Neural cell (in vitro differentiated cells): ENCODE results near the gene LMO4. TPM values are rescaled to one million over a fixed set of nuclear protein-coding genes. Genes with fewer than 3 reads are reported as not detected.

Source experiments
- H2AFZ ChIP-seq: fragments of 200-600, 300-800 bp; sonication (generic), shearing (Covaris generic); 2 replicates; pipeline ENCODE4 v1.6.0; 2014; ENCODE audit warnings: low read depth, mild to moderate bottlenecking, antibody characterized with exemption, low read length, moderate library complexity
- H3F3A ChIP-seq: fragments of 200-600 bp; shearing (Covaris generic); 2 replicates; pipeline ENCODE4 v1.6.1; 2016; ENCODE audit warnings: mild to moderate bottlenecking, moderate library complexity, mixed read lengths, antibody characterized with exemption, low read length; ENCODE audit not compliant: insufficient read depth, poor library complexity, severe bottlenecking
- H3K27ac ChIP-seq: fragments of 200-600, 300-800 bp; sonication (generic), shearing (Covaris generic); 2 replicates; pipeline ENCODE4 v1.5.1; 2014; ENCODE audit warnings: mild to moderate bottlenecking, low read length, moderate library complexity
- H3K27me3 ChIP-seq: fragments of 300-800, 200-600 bp; sonication (generic), shearing (Covaris generic); 2 replicates; pipeline ENCODE4 v1.6.0; 2014; ENCODE audit warnings: mild to moderate bottlenecking, low read depth, low read length, moderate library complexity; ENCODE audit not compliant: insufficient read depth
- H3K36me3 ChIP-seq: fragments of 300-800, 200-600 bp; sonication (generic), shearing (Covaris generic); 2 replicates; pipeline ENCODE4 v1.5.1; 2014; ENCODE audit warnings: mild to moderate bottlenecking, antibody characterized with exemption, low read length, moderate library complexity; ENCODE audit not compliant: insufficient read depth
- H3K4me2 ChIP-seq: fragments of 300-800, 200-600 bp; sonication (generic), shearing (Covaris generic); 2 replicates; pipeline ENCODE4 v1.6.0; 2014; ENCODE audit warnings: mild to moderate bottlenecking, low read length
- H3K4me3 ChIP-seq: fragments of 300-800, 200-600 bp; sonication (generic), shearing (Covaris generic); 2 replicates; pipeline ENCODE4 v1.5.1; 2014; ENCODE audit warnings: mild to moderate bottlenecking, low read length, moderate library complexity
- H3K79me2 ChIP-seq: fragments of 200-600 bp; shearing (Covaris generic); replicated peaks from 2 replicates; pipeline ENCODE4 v1.6.0; 2014; ENCODE audit warnings: mild to moderate bottlenecking, low read length, moderate library complexity; ENCODE audit not compliant: insufficient read depth
- H3K9ac ChIP-seq: fragments of 300-800, 200-600 bp; sonication (generic), shearing (Covaris generic); 2 replicates; pipeline ENCODE4 v1.6.1; 2016; ENCODE audit warnings: mild to moderate bottlenecking, low read length, mixed read lengths
- H3K9me2 ChIP-seq: fragments of 200-600 bp; shearing (Covaris generic); 2 replicates; pipeline ENCODE4 v1.6.1; 2016; ENCODE audit warnings: mild to moderate bottlenecking, low read length, mixed read lengths; ENCODE audit not compliant: insufficient read depth
- H3K9me3 ChIP-seq: fragments of 200-600, 300-800 bp; sonication (generic), shearing (Covaris generic); 2 replicates; pipeline ENCODE4 v1.6.1; 2016; ENCODE audit warnings: mild to moderate bottlenecking, mixed run types, low read length, moderate library complexity, mixed read lengths
- H4K20me1 ChIP-seq: fragments of 200-600 bp; shearing (Covaris generic); 2 replicates; pipeline ENCODE4 v1.6.1; 2016; ENCODE audit warnings: mild to moderate bottlenecking, mixed run types; ENCODE audit not compliant: insufficient read depth
- EP300 ChIP-seq: fragments of 450-650 bp; conservative IDR thresholded peaks from 2 replicates; pipeline ENCODE4 v1.6.1; 2014; ENCODE audit warnings: antibody characterized with exemption, mild to moderate bottlenecking, moderate library complexity; ENCODE audit not compliant: poor library complexity, severe bottlenecking
- EZH2 ChIP-seq: fragments of 200-600, 300-800 bp; shearing (Covaris generic), sonication (generic); IDR thresholded peaks from 2 replicates; pipeline ENCODE4 v1.6.1; 2014; ENCODE audit warnings: antibody characterized with exemption, low read length, borderline replicate concordance, mild to moderate bottlenecking; ENCODE audit not compliant: insufficient read depth, poor library complexity, severe bottlenecking
- MXI1 ChIP-seq: fragments of 450-650 bp; conservative IDR thresholded peaks from 2 replicates; pipeline ENCODE4 v1.6.1; 2014; ENCODE audit warnings: antibody characterized with exemption, mild to moderate bottlenecking; ENCODE audit not compliant: poor library complexity, severe bottlenecking
- POLR2AphosphoS5 ChIP-seq: IDR thresholded peaks from 2 replicates; pipeline ENCODE4 v1.6.1; 2012
- RAD21 ChIP-seq: fragments of 450-650 bp; conservative IDR thresholded peaks from 2 replicates; pipeline ENCODE4 v1.6.1; 2014; ENCODE audit warnings: antibody characterized with exemption, mild to moderate bottlenecking, moderate library complexity
- SMC3 ChIP-seq: fragments of 450-650 bp; conservative IDR thresholded peaks from 2 replicates; pipeline ENCODE4 v1.6.1; 2014; ENCODE audit warnings: antibody characterized with exemption, mild to moderate bottlenecking, moderate library complexity; ENCODE audit not compliant: poor library complexity
- TAF1 ChIP-seq: IDR thresholded peaks from 2 replicates; pipeline ENCODE4 v1.6.1; 2012; ENCODE audit warnings: low read depth
- polyA plus RNA-seq: library from polyadenylated mRNA; depleted of rRNA; stranded (reverse); fragments of >200 nt; gene quantifications from 2 replicates; pipeline ENCODE4 v1.2.3, GENCODE V29; 2014
- TF ChIP-seq, protein P1 (sequence below): fragments of 450-650 bp; IDR thresholded peaks from 2 replicates; pipeline ENCODE4 v1.5.1; 2014; ENCODE audit warnings: antibody characterized with exemption, mild to moderate bottlenecking, moderate library complexity; ENCODE audit not compliant: poor library complexity, severe bottlenecking
- TF ChIP-seq, protein P2 (sequence below): IDR thresholded peaks from 2 replicates; pipeline ENCODE4 v1.6.1; 2012; ENCODE audit warnings: borderline replicate concordance

Gene LMO4
- polyA plus RNA-seq, 1 donor from 2014 or later, result 147 TPM

DNA sequence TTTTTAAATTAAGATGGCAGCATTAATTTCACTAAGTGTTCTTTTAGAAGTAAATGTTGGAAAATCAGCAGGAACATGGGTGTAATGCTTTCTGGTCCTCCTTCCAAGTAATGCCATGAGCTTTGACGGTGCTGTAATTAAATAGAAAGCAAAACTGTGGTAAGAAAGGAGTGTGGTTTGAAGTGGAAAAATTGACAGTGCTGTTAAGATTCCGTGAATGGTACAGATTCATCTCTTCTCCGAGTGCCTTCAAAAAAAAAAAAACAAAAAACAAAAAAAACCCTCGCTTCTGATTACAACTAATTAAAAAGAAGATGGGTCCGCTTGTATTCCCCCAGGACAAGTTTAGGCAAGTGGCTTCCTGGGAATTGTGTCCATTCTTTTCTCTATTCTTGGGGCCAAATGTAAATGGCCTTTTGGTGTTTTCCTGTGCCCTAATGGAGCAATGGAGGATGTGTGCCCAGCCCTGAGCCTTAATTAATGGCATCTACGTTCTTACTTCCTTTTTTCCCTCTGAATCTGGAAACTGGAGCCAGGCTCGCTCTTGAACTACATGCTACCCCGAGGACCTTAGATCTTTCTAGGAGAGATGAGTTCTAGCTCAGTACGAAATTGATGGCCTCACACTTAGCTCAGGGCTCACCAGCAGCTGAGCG is 5.1 kb downstream of the LMO4 start:
- Histone ChIP-seq H3K4me2 (peak overlapping the region; percentile 86), H3K9ac (peak overlapping the region; percentile 54)

DNA sequence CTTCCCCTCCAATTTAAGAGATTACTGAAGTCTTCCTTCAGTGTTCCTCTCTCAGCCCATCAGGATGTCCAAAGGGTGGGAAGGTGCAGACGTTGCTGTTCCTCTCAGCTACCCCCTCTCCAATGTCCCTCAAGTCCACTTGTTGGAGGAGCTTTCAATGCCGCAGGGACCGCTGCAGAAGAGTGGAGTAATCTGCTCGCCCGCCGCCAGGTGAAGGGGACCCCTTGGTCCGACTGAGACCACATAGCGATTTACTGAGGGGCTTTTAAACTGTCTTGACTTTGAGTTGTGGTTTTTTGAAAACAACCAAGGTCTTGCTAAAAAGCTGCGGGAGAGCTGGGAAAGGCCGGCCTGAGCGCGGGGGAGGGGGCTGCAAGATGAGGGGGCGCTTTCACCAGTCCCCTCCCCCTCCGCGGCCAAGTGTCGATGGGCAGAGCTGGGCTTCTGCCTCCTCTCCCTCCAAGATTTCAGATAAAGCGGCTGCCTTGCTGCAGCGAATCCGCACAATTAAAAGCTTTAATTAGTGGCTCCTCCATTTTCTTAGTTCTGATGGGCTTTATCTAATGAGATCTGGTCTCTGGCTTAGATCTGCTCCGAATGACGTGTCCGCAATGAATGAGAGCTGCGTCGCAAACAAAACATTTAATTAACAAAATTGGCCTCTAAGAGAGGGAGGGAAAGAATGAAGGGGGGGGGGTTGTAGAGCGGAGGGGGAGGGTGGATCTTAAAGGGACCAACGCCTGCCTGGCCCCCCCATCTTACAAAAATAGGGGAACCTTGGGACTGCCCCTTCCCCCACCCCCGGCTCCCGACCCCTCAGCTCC is 5.9 kb downstream of the LMO4 start:
- H3K9me3 ChIP-seq, result no peaks in the 10 kb centered on the region
- H3K27me3 ChIP-seq, result peaks cover 14% of the 10 kb centered on the region
- H4K20me1 ChIP-seq, result no peaks in the 10 kb centered on the region
- H3K4me3 ChIP-seq, result peak overlapping the region; percentile 78
- H3K9me2 ChIP-seq, result no peaks in the 10 kb centered on the region
- peak overlapping the region; percentile 86 for H3K4me2 ChIP-seq
- TF ChIP-seq POLR2AphosphoS5 (no peak), MXI1 (no peak), EZH2 (no peak), SMC3 (no peak), TAF1 (no peak), RAD21 (no peak), EP300 (no peak)
- TF ChIP-seq, protein P1, sequence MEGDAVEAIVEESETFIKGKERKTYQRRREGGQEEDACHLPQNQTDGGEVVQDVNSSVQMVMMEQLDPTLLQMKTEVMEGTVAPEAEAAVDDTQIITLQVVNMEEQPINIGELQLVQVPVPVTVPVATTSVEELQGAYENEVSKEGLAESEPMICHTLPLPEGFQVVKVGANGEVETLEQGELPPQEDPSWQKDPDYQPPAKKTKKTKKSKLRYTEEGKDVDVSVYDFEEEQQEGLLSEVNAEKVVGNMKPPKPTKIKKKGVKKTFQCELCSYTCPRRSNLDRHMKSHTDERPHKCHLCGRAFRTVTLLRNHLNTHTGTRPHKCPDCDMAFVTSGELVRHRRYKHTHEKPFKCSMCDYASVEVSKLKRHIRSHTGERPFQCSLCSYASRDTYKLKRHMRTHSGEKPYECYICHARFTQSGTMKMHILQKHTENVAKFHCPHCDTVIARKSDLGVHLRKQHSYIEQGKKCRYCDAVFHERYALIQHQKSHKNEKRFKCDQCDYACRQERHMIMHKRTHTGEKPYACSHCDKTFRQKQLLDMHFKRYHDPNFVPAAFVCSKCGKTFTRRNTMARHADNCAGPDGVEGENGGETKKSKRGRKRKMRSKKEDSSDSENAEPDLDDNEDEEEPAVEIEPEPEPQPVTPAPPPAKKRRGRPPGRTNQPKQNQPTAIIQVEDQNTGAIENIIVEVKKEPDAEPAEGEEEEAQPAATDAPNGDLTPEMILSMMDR, result no peak
- TF ChIP-seq, protein P2, sequence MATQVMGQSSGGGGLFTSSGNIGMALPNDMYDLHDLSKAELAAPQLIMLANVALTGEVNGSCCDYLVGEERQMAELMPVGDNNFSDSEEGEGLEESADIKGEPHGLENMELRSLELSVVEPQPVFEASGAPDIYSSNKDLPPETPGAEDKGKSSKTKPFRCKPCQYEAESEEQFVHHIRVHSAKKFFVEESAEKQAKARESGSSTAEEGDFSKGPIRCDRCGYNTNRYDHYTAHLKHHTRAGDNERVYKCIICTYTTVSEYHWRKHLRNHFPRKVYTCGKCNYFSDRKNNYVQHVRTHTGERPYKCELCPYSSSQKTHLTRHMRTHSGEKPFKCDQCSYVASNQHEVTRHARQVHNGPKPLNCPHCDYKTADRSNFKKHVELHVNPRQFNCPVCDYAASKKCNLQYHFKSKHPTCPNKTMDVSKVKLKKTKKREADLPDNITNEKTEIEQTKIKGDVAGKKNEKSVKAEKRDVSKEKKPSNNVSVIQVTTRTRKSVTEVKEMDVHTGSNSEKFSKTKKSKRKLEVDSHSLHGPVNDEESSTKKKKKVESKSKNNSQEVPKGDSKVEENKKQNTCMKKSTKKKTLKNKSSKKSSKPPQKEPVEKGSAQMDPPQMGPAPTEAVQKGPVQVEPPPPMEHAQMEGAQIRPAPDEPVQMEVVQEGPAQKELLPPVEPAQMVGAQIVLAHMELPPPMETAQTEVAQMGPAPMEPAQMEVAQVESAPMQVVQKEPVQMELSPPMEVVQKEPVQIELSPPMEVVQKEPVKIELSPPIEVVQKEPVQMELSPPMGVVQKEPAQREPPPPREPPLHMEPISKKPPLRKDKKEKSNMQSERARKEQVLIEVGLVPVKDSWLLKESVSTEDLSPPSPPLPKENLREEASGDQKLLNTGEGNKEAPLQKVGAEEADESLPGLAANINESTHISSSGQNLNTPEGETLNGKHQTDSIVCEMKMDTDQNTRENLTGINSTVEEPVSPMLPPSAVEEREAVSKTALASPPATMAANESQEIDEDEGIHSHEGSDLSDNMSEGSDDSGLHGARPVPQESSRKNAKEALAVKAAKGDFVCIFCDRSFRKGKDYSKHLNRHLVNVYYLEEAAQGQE, result no peak
- peaks cover 90% of the 10 kb centered on the region for H3K79me2 ChIP-seq
- H3K27ac ChIP-seq, result no peak overlapping the region
- H3K9ac ChIP-seq, result peak overlapping the region; percentile 54
- peaks cover 7% of the 10 kb centered on the region for H3K36me3 ChIP-seq
- H3F3A ChIP-seq, result peaks cover 6% of the 10 kb centered on the region
- H2AFZ ChIP-seq, result no peak overlapping the region

More for the DNA sequence above, 5.1 kb downstream of the LMO4 start:
- Histone ChIP-seq H2AFZ (no peak overlapping the region), H3K27me3 (peaks cover 14% of the 10 kb centered on the region), H3K9me2 (no peaks in the 10 kb centered on the region), H4K20me1 (no peaks in the 10 kb centered on the region), H3K36me3 (peaks cover 7% of the 10 kb centered on the region), H3K9me3 (no peaks in the 10 kb centered on the region), H3F3A (peaks cover 6% of the 10 kb centered on the region), H3K27ac (no peak overlapping the region), H3K4me3 (peak overlapping the region; percentile 78), H3K79me2 (peaks cover 83% of the 10 kb centered on the region)
- TF ChIP-seq TAF1 (no peak), SMC3 (no peak)
